HG03280 (cell line): ENCODE results near the gene PDCD4.

Source experiments
- ATAC-seq: cut with Tn5 transposase; IDR thresholded peaks from one replicate; pipeline ENCODE4 v1.9.1; 2021; ENCODE audit warnings: mild to moderate bottlenecking, moderate library complexity; ENCODE audit not compliant: unreplicated experiment

PDCD4 gene

GRCh38 chr10:110871298-110872084 lies at the start of gene PDCD4:
PDCD4 (plus strand) TSS chr10:110871928; CDS start chr10:110876028, 4,100 bp downstream.
- peak; percentile 80 for ATAC-seq

- ATAC-seq, result no peak
Measured at GRCh38 chr10:110822035-110822711, 49.6 kb upstream of the PDCD4 start.

- ATAC-seq, result no peak
Measured at GRCh38 chr10:110822712-110823311, 48.9 kb upstream of the PDCD4 start.

- ATAC-seq, result no peak
Measured at GRCh38 chr10:110824152-110824441, 47.6 kb upstream of the PDCD4 start.

- no peak for ATAC-seq
Measured at GRCh38 chr10:110824660-110825059, 47.1 kb upstream of the PDCD4 start.

GRCh38 chr10:110825508-110825907 lies 46.2 kb upstream of the PDCD4 start:
- ATAC-seq, result no peak

- no peak for ATAC-seq
Measured at GRCh38 chr10:110827410-110827809, 44.3 kb upstream of the PDCD4 start.

GRCh38 chr10:110827875-110828274 lies 43.9 kb upstream of the PDCD4 start:
- ATAC-seq, result no peak

- no peak for ATAC-seq
Measured at GRCh38 chr10:110828525-110828924, 43.2 kb upstream of the PDCD4 start.

- no peak for ATAC-seq
Measured at GRCh38 chr10:110829721-110830410, 41.9 kb upstream of the PDCD4 start.

GRCh38 chr10:110833234-110833940 lies 38.3 kb upstream of the PDCD4 start:
- ATAC-seq, result no peak

- ATAC-seq, result no peak
Measured at GRCh38 chr10:110833941-110834628, 37.6 kb upstream of the PDCD4 start.

GRCh38 chr10:110834629-110835301 lies 37.0 kb upstream of the PDCD4 start:
- ATAC-seq, result no peak

- no peak for ATAC-seq
Measured at GRCh38 chr10:110835841-110836240, 35.9 kb upstream of the PDCD4 start.

- no peak for ATAC-seq
Measured at GRCh38 chr10:110836706-110837105, 35.0 kb upstream of the PDCD4 start.

GRCh38 chr10:110837418-110838171 lies 34.1 kb upstream of the PDCD4 start:
- ATAC-seq, result no peak

GRCh38 chr10:110840225-110840922 lies 31.4 kb upstream of the PDCD4 start:
- no peak for ATAC-seq

- no peak for ATAC-seq
Measured at GRCh38 chr10:110840923-110841428, 30.8 kb upstream of the PDCD4 start.
